Fibroblast of pulmonary artery (primary cell): ENCODE measurements around the gene SEC31A.
A peak's percentile ranks its signal among the peaks of the same experiment; 100 is the strongest.
"Not testable (repeated sequence)": the region's sequence is repeated elsewhere in the genome, so short reads cannot be mapped to it uniquely, and the experiment has no call there.

ENCODE experiments used
- DNase-seq: peaks from one replicate; pipeline ENCODE4 v3.0.0-alpha.2; 2010; ENCODE audit warnings: low read depth
- H3K4me3 ChIP-seq: replicated peaks from 2 replicates; pipeline ENCODE4 v1.5.1; 2011; ENCODE audit warnings: low read depth, mild to moderate bottlenecking, control low read depth, low read length, moderate library complexity
- TF ChIP-seq, protein P1 (sequence below): IDR thresholded peaks from 2 replicates; pipeline ENCODE4 v1.5.1; 2011; ENCODE audit warnings: mild to moderate bottlenecking, control low read depth, low read length, inconsistent platforms; ENCODE audit errors: missing control alignments

The SEC31A gene

DNA sequence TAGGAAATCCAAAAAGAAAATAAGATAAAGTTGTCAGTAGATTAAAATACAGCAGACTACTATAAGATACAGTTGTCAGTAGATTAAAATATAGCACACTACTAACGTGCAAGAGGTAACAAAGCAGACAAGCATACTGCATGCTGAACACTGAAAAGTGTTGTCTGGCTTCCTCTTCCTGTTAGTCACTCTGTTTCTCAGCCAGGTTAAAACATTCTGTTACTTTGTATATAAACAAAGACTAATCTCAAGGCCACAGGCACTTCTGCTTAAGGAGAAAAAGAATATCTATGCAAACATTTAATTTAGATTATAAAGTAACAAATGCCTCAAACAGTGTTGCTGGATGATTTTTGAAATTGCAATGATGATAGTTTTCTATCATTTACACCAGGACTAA is 51.3 kb downstream of the SEC31A start:
- TF ChIP-seq, protein P1, sequence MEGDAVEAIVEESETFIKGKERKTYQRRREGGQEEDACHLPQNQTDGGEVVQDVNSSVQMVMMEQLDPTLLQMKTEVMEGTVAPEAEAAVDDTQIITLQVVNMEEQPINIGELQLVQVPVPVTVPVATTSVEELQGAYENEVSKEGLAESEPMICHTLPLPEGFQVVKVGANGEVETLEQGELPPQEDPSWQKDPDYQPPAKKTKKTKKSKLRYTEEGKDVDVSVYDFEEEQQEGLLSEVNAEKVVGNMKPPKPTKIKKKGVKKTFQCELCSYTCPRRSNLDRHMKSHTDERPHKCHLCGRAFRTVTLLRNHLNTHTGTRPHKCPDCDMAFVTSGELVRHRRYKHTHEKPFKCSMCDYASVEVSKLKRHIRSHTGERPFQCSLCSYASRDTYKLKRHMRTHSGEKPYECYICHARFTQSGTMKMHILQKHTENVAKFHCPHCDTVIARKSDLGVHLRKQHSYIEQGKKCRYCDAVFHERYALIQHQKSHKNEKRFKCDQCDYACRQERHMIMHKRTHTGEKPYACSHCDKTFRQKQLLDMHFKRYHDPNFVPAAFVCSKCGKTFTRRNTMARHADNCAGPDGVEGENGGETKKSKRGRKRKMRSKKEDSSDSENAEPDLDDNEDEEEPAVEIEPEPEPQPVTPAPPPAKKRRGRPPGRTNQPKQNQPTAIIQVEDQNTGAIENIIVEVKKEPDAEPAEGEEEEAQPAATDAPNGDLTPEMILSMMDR = no peak
- DNase-seq = peak; percentile 45
- H3K4me3 ChIP-seq = no peak overlapping the region

DNA sequence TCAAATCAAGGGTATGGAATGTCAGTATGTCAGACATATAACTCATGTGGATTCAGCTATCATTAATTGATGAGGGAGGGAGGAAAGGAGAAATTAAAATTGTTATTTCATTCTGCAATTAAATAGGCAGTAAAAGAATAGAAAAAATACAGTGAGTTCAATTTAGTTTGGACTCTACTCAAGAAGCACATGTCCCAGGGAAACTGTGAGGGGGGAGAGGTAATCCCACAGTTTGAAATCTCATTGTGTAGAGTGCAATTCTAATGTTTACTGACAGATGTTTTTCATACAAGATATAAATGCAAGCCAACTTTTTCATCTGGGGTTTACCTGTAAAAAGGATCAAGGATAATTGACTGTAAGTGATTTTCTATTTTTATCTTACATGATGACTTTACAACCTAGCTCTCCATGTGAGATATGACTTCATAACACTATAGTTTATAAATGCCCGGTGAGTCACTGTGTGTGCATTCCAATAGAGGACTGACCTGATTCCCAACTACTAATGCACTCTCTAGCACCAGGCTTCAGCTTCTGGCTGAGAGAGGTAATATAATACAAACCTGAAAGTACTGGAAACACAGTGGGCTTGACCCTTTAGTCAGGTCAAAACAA is 57.1 kb downstream of the SEC31A start:
- DNase-seq = peak; percentile 79
- H3K4me3 ChIP-seq = no peak overlapping the region
- TF ChIP-seq, protein P1 = peak; percentile 22

DNA sequence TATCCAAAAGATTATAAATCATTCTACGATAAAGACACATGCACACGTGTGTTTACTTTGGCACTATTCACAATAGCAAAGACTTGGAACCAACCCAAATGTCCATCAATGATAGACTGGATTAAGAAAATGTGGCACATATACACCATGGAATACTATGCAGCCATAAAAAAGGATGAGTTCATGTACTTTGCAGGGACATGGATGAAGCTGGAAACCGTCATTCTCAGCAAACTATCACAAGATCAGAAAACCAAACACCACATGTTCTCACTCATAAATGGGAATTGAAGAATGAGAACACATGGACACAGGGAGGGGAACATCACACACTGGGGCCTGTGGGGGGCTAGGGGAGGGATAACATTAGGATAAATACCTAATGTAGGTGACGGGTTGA is 57.9 kb downstream of the SEC31A start:
- DNase-seq, H3K4me3 ChIP-seq: not testable (repeated sequence)

DNA sequence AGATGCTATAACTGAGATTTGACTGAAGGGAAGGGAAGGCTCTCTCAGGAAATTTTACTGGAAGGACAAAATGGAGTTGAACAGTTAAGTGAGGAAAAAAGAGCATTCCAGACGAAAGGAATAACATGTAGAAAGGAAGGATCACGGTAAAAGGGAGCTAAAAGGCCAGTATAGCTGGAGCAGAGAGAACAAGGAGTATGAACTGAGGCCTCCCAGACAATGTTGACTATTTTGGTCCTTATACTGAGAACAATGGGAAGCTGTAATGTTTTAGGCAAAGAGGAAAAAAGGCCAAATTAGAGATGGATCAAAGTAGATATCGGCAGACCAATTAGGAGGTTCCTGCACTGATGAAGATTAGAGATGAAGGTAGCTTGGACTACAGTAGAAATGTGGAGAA is 65.5 kb downstream of the SEC31A start:
- H3K4me3 ChIP-seq = no peak overlapping the region
- TF ChIP-seq, protein P1 = no peak
- no peak for DNase-seq

DNA sequence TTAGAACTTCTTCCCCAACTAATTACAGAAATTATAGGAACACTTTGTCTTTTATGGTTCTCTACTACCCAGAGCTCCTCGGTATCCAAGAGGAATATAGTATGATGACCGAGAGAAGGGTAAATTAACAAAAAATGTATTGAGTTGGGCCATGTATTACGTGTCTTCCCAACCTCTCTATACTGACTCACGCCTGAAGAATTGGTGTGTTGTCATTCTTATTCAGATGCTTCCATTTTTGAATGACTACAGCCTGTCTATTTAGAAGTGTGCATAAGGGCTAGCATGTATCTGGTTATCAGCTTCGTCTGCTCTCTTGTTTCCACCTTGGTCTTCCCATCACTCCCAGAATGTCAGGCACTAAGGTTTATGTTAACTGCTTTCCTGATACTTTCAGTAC is 67.9 kb downstream of the SEC31A start:
- H3K4me3 ChIP-seq = no peak overlapping the region
- no peak for DNase-seq
- TF ChIP-seq, protein P1 = no peak

DNA sequence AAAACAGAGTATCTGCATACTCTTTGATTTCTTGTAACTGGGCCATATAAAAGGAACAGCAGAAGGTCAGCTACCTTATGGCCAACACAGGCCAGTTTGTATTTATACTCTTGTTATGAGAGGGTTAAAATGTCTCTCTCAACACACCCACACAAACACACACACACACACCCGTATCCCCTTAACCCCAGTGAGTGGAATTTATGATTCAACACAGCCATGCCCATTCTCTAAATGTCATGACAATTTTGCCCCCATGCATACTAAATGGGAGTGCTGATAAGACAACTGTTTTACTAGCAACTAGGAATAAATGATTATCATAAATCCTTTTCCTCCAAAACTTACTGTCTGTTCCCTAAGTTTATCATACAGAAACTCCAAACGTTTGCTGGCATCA is 70.3 kb downstream of the SEC31A start:
- no peak overlapping the region for H3K4me3 ChIP-seq
- no peak for DNase-seq
- TF ChIP-seq, protein P1 = no peak

DNA sequence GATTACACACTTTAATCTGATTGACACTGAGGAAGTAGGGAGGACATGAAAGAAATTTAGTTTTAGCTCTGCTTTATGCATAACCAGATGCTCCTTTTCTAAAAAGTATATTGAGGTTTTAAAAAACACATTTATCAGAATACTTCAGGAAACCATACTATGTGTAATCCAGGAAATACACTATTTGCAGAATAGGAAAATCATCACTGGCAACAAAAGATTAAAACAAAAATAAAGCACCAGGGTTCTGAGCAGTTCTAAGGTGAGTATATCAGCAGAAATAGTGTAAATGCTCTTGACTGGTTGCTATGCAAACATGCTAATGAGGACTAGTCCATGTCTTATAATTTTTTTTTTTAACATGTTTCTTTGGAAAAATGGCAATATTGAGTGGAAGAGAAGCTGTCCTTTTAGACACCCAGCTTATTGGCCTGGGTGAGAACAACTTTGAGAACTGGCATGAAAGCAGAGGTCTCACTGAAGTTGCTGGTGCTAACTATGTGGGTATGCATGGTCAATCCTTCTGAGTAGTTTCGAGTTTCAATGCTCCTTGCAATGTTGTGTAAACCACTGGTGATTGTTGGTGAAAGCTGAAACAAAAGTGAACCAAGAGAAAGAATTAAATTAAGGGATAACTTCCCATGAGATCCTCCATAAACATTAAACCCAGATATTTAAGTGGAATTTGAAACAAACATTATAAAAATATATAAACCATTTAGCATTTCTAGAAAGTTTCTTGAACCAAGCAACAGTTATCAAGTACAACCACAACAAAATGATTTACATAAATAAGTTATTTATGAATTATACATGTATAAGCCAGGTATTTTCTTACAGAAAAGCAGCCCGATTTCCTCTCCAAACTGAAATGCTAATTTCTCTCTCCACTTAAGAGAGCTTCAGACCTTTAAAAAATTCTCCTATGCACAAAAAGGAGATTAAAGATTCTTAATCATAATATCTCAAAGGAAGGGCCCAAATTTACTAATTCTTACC is 72.0 kb downstream of the SEC31A start:
- TF ChIP-seq, protein P1 = no peak
- DNase-seq = no peak
- H3K4me3 ChIP-seq = no peak overlapping the region

DNA sequence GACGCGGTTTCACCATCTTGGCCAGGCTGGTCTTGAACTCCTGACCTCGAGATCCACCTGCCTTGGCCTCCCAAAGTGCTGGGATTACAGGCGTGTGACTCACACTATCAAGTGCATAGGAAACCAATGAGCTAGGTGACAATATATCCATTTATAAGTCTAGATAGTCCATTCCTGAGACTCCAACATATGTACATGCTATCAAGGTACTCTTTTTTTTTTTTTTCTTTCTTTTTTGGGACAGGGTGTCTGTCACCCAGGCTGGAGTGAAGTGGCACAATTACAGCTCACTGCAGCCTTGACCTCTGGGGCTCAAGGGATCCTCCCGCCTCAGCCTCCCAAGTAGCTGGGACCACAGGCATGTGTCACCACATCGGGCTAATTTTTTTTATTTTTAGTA is 74.1 kb downstream of the SEC31A start:
- not testable (repeated sequence) for H3K4me3 ChIP-seq, DNase-seq
